ENCODE data around the gene MDFI.

DNA sequence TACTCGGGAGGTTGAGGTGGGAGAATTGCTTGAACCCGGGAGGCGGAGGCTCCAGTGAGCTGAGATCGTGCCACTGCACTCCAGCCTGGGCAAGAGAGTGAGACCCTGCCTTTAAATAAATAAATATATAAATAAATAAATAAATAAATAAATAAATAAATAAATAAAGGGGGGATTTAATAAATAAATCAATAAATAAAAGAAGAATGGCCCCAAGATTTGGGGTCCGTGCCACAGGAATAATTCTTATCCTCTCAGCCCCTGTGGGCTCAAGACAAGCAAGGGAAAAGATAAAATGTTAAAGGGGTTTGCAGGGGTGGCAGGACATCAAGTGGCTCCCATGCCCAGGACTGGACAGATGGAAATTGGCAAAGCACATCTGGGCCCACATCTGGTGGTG lies 31.2 kb upstream of the MDFI start:
- TF ChIP-seq, protein P1, sequence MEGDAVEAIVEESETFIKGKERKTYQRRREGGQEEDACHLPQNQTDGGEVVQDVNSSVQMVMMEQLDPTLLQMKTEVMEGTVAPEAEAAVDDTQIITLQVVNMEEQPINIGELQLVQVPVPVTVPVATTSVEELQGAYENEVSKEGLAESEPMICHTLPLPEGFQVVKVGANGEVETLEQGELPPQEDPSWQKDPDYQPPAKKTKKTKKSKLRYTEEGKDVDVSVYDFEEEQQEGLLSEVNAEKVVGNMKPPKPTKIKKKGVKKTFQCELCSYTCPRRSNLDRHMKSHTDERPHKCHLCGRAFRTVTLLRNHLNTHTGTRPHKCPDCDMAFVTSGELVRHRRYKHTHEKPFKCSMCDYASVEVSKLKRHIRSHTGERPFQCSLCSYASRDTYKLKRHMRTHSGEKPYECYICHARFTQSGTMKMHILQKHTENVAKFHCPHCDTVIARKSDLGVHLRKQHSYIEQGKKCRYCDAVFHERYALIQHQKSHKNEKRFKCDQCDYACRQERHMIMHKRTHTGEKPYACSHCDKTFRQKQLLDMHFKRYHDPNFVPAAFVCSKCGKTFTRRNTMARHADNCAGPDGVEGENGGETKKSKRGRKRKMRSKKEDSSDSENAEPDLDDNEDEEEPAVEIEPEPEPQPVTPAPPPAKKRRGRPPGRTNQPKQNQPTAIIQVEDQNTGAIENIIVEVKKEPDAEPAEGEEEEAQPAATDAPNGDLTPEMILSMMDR (conservative IDR thresholded peaks at IDR 0.05; ENCODE audit: low read depth, low read length), result no peak
- no peak for TF ChIP-seq EZH2 (IDR thresholded peaks at IDR 0.05; ENCODE audit: low read length, unreplicated experiment)

Measured in PC-3 (cell line).